Activated naive CD4-positive, alpha-beta T cell treated with anti-CD3 and anti-CD28 coated beads for 36 hours (primary cell): ENCODE results near the gene PLS1. TPM values are rescaled to one million over a fixed set of nuclear protein-coding genes. Genes with fewer than 3 reads are reported as not detected.
"Not testable (repeated sequence)": the region's sequence is repeated elsewhere in the genome, so short reads cannot be mapped to it uniquely, and the experiment has no call there.

Experiments
- CTCF ChIA-PET: fragments of 350-600 bp; sonication (Branson Sonifier 250); formaldehyde crosslinking; loops from one replicate; lab custom pipeline; 2021; ENCODE audit warnings: antibody characterized with exemption; lab: Charles Lee
- DNase-seq: peaks from one replicate; pipeline ENCODE4 v3.0.0-alpha.2; 2020
- H3K27ac Mint-ChIP-seq: one replicate; pipeline ENCODE4 v1.8.0; 2021; ENCODE audit warnings: mild to moderate bottlenecking, mixed read lengths
- H3K27me3 Mint-ChIP-seq: one replicate; pipeline ENCODE4 v1.8.0; 2021; ENCODE audit warnings: low read depth, mixed read lengths
- H3K36me3 Mint-ChIP-seq: one replicate; pipeline ENCODE4 v1.8.0; 2021; ENCODE audit warnings: low read depth, mixed read lengths
- H3K4me1 Mint-ChIP-seq: one replicate; pipeline ENCODE4 v1.8.0; 2021; ENCODE audit warnings: low read depth, mixed read lengths
- H3K4me3 Mint-ChIP-seq: one replicate; pipeline ENCODE4 v1.8.0; 2021; ENCODE audit warnings: mild to moderate bottlenecking, moderate library complexity, mixed read lengths
- H3K9me3 Mint-ChIP-seq: one replicate; pipeline ENCODE4 v1.8.0; 2021; ENCODE audit warnings: mixed read lengths
- intact Hi-C: fragments of 100-400 bp; cut with micrococcal nuclease; formaldehyde crosslinking; loops from one replicate; pipeline ENCODE4 v1.15.1; 2023
- total RNA-seq, 2 experiments: library from RNA; stranded (reverse); gene quantifications; one replicate each; pipeline ENCODE4 v1.2.3, GENCODE V29; 2021

The PLS1 gene
- total RNA-seq, 2 experiments from 2014 or later: 5.3 to 5.4 TPM

DNA sequence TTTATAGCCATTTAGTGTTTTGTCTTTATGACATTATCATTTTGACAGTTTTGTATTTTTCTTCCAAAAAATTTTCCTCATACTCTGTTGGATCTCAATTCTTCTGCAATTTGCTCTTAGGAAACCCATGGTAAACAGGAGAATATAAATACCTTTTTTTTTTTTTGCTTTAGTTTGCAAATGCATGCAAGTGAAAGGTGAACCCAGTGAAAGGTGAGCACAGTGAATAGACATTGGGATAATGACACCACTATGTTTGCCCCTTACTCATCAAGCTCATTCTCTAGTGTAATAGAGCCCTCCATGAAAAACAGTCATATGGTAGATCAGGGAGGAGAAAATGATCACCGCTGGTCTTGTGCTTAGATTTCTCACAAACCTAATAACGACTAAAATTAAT is 68.6 kb downstream of the PLS1 start:
- H3K36me3 Mint-ChIP-seq: no peaks in the 10 kb centered on the region
- intact Hi-C loops: no loop called here
- H3K9me3 Mint-ChIP-seq: no peaks in the 10 kb centered on the region
- no peak overlapping the region for H3K4me3 Mint-ChIP-seq
- CTCF ChIA-PET: no interaction called here
- no peak overlapping the region for H3K27ac Mint-ChIP-seq
- DNase-seq: no peak
- no peaks in the 10 kb centered on the region for H3K27me3 Mint-ChIP-seq
- H3K4me1 Mint-ChIP-seq: no peaks in the 10 kb centered on the region

DNA sequence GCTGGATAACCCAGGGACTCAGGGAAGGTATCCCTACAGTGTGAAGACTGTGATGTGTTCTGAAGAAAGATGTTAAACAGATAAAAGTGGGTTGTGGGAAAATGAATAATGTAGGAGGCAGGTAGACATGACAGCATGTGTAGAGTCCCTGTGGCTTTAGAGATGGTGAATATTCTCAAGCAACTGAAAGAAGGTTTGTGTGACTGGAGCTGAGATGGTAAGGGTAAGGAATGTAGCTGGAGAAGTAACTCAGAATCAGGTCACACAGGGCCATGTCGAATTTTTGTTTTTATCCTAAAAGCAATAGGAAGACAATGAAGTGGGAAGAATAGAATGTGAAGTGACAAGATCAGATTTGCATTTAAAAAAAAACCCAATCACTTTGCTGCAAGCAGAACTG is 73.9 kb downstream of the PLS1 start:
- Mint-ChIP-seq H3K9me3 (no peaks in the 10 kb centered on the region), H3K27ac (no peak overlapping the region), H3K36me3 (peaks cover 3% of the 10 kb centered on the region), H3K4me1 (no peaks in the 10 kb centered on the region), H3K27me3 (no peaks in the 10 kb centered on the region), H3K4me3 (no peak overlapping the region)
- CTCF ChIA-PET: interaction anchor here (0.7 kb wide), 1 partner anchor 835 kb away, joined by 5 read pairs; no protein-coding TSS in a partner anchor
- intact Hi-C loops: no loop called here
- no peak for DNase-seq

DNA sequence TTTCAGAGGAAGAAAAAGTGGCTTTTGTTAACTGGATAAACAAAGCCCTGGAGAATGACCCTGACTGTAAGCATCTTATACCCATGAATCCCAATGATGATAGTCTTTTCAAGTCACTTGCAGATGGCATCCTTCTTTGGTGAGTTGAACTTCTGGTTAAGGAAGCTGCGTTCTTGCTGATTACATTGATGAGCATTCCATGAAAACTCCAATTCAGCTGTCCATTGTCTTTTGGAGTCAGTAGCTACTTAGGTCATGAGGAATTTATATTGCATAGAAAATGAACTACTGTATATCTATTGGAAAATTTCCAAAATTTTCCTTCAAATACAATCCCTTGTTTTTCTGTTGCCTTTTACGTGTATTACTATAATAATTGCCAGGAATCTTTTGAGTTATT is 80.0 kb downstream of the PLS1 start:
- Mint-ChIP-seq H3K36me3 (peaks cover 3% of the 10 kb centered on the region), H3K4me3 (no peak overlapping the region), H3K4me1 (no peaks in the 10 kb centered on the region), H3K27ac (no peak overlapping the region), H3K27me3 (no peaks in the 10 kb centered on the region), H3K9me3 (no peaks in the 10 kb centered on the region)
- no peak for DNase-seq
- intact Hi-C loops: no loop called here
- CTCF ChIA-PET: no interaction called here

DNA sequence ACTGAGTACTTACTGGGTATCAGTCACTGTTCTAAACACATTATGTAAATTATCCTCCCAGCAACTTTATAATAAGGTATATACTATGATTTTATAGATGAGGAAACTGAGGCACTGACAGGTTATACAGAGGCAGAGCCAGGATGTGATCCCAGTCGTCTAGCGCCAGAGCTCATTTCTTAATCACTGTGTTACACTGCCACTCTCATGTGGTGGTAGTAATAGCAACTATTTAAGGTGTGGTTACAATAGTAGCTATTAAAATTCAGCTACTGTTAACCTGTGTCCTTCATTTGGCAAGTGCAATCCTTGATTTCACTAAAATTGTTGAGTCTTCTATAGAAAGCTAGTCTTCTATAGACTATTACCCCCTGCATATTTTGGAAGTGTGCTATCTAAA is 84.5 kb downstream of the PLS1 start:
- Mint-ChIP-seq H3K4me3 (no peak overlapping the region), H3K4me1 (no peaks in the 10 kb centered on the region), H3K27ac (no peak overlapping the region), H3K36me3 (no peaks in the 10 kb centered on the region), H3K9me3 (no peaks in the 10 kb centered on the region), H3K27me3 (no peaks in the 10 kb centered on the region)
- CTCF ChIA-PET: no interaction called here
- intact Hi-C loops: no loop called here
- DNase-seq: no peak

DNA sequence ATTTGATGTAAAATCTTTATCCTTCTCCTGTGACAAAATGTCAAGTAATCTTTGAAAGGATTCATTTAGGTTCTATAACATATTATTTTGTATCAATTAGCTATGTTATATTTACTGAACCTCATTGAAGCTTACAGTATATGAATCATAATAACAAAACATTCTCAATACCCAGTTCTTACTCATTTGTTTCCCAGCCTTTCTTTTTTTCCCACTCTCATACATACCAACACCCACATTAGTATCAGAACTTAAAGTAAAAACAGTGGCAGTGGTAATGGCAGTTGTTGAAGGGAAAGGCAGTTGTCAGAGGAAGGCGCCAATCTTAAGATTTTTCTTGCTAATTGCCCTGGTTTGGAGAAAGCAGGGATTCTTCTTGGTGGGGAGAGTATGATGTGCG is 94.4 kb downstream of the PLS1 start:
- H3K4me3 Mint-ChIP-seq: no peak overlapping the region
- H3K4me1 Mint-ChIP-seq: peaks cover 4% of the 10 kb centered on the region
- H3K27me3 Mint-ChIP-seq: no peaks in the 10 kb centered on the region
- CTCF ChIA-PET: no interaction called here
- no peaks in the 10 kb centered on the region for H3K9me3 Mint-ChIP-seq
- no peaks in the 10 kb centered on the region for H3K36me3 Mint-ChIP-seq
- no peak for DNase-seq
- H3K27ac Mint-ChIP-seq: no peak overlapping the region
- intact Hi-C loops: no loop called here

DNA sequence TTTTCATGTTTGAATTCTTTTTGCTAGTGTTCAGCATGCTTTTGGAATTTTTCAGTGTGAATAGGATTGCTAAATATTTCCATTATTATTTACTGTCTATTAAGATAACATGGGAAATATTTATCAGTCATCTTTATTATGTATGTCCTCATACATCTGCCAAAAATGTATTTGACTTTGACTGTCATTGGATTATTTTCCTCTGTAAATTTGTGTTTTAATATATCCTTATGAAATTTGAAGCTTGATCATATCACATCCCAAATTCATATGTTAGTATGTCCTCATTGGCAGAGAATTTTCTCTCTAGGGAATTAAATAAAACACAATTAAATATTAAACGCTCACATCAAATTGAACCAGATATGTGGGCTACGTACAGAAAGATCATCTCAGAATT is 95.3 kb downstream of the PLS1 start:
- Mint-ChIP-seq H3K9me3 (no peaks in the 10 kb centered on the region), H3K27ac (no peak overlapping the region), H3K4me3 (no peak overlapping the region), H3K27me3 (no peaks in the 10 kb centered on the region), H3K4me1 (peaks cover 4% of the 10 kb centered on the region), H3K36me3 (no peaks in the 10 kb centered on the region)
- DNase-seq: no peak
- intact Hi-C loops: no loop called here
- CTCF ChIA-PET: no interaction called here

DNA sequence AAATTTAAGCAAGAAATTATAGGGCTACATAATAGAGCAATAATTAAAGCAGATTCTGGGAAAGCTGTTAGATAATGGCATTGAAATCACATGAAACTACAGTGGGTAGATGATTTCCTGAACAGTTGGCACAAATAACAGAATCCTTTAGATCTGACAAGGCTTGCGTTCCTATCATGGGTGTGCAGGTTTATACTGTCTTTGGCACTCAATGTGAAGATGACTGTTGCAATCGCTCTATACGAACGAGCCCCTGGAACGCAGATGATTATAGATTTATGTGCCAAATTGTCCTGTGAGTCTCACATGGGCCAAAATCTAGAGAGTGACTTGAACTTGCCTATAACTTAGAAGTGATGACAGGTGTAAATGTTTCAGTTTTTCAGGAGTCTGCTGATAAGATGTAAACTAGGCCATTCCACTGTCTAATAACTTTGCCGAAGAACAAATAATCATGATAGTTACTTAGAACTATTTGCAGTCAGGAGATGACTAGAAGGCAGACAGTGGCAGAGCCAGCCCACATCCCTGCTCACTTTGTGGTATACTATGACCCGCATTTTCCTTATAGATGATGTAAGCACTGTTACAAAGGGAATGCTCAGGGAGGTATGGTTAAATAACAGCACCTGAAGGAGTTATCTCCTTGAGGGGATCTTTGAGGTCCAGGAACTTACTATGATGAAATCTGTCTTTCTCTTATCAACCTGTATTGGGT is 97.1 kb downstream of the PLS1 start:
- no peaks in the 10 kb centered on the region for H3K36me3 Mint-ChIP-seq
- H3K4me3 Mint-ChIP-seq: no peak overlapping the region
- CTCF ChIA-PET: no interaction called here
- intact Hi-C loops: no loop called here
- no peaks in the 10 kb centered on the region for H3K9me3 Mint-ChIP-seq
- no peak for DNase-seq
- peaks cover 4% of the 10 kb centered on the region for H3K4me1 Mint-ChIP-seq
- no peak overlapping the region for H3K27ac Mint-ChIP-seq
- no peaks in the 10 kb centered on the region for H3K27me3 Mint-ChIP-seq

DNA sequence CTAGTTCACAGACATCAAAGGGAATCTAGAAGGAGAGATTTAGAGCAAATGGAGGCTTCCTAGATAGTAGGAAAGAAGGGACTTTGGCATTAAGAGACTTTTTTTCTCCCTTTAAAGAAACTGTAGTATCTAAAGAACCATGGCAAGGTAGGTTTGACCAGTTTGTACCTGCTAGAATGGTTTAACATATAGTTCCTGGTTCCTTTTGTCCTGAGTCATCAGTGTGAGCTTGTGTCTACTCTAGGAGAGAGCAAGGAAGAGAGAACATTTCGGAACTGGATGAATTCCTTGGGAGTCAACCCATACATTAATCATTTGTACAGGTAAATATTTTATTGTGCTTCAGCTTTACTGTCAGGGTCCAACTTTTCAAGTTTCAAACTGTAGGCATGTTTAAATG is 98.0 kb downstream of the PLS1 start:
- Mint-ChIP-seq H3K27me3 (no peaks in the 10 kb centered on the region), H3K36me3 (no peaks in the 10 kb centered on the region), H3K4me3 (no peak overlapping the region), H3K4me1 (peaks cover 4% of the 10 kb centered on the region), H3K27ac (no peak overlapping the region), H3K9me3 (no peaks in the 10 kb centered on the region)
- intact Hi-C loops: no loop called here
- no peak for DNase-seq
- CTCF ChIA-PET: interaction anchor here (1.1 kb wide), 1 partner anchor 77 kb away, joined by 3 read pairs; no protein-coding TSS in a partner anchor

DNA sequence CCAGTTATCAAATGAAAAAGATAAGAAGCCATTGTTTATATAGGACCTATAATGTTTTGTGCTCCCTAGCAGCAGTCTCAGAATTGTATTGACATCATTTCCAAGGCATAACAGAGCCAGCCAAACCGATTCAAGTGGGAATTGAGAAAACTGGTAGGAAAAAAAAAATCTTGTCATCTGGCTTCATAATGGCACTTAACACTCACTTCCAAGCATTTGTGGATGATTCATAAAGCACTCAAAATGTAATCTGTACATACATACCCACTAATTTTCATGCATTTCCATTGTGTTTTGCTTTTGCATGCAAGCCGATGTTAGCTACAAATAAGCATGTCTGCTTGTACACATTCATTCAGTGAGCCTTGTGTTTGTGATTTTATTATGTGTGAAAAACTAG is 109.0 kb downstream of the PLS1 start:
- CTCF ChIA-PET: interaction anchor here (0.6 to 0.7 kb wide), 2 partner anchors 9 to 23 kb away, joined by 4 read pairs; no protein-coding TSS in a partner anchor
- Mint-ChIP-seq H3K27ac (no peak overlapping the region), H3K9me3 (no peaks in the 10 kb centered on the region), H3K36me3 (no peaks in the 10 kb centered on the region), H3K4me1 (no peaks in the 10 kb centered on the region), H3K27me3 (no peaks in the 10 kb centered on the region), H3K4me3 (no peak overlapping the region)
- intact Hi-C loops: no loop called here
- DNase-seq: no peak

DNA sequence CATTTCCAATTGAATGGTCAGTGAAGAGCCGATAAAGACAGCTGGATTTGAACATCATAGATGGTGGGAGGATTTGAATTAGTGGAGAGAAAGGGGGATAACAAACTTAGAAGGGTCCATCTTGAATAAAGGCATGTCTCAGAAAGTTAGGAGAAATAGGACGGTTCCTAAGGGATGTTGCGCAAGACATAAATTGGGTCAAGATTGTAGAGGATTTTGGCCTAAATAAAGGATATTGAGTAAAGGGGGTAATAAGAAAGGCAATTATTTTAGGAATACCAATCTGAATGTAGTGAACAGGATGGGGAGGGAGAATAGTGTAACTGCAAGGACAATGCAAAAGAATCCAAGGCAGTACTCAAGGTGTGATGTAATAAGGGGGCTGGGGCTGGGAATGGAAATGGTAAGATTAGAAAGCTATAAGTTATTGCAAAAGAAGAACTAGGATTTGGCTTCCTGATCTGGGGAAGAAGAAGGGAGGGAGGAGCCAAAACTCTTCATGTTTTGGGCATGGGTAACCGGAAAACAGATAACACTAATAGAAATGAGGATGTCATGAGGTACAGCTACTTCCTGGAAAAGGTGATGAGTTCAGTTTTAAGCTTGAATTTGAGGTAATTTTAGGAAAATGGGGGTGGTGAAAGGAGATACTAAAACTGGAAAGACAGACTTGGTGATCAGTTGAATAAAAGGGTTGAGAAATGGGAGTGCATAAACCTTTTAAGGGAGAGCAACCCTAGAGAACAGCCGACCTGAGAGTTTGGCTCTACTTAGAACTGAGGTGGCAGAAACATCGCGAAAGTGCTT is 110.3 kb downstream of the PLS1 start:
- H3K27me3 Mint-ChIP-seq: no peaks in the 10 kb centered on the region
- no peak for DNase-seq
- H3K36me3 Mint-ChIP-seq: no peaks in the 10 kb centered on the region
- no peaks in the 10 kb centered on the region for H3K9me3 Mint-ChIP-seq
- intact Hi-C loops: no loop called here
- no peak overlapping the region for H3K4me3 Mint-ChIP-seq
- CTCF ChIA-PET: no interaction called here
- no peak overlapping the region for H3K27ac Mint-ChIP-seq
- H3K4me1 Mint-ChIP-seq: no peaks in the 10 kb centered on the region

DNA sequence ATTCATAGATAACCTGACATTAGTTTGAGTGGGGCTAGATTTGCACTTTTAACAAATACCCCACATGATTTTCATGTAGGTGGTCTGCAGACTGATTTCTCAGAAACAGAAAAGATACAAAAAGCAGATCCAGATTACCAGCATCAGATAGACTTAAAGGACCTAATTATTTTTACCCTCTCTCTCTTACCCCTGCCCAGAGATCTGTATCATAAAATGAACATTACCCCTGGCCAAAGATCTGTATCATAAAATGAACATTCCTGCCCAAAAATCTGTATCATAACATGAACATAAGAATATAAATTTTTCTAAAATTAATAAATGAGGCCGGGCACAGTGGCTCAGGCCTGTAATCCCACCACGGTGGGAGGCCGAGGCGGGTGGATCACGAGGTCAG is 113.0 kb downstream of the PLS1 start:
- intact Hi-C loops: no loop called here
- Mint-ChIP-seq H3K4me1 (no peaks in the 10 kb centered on the region), H3K4me3 (no peak overlapping the region), H3K36me3 (no peaks in the 10 kb centered on the region), H3K9me3 (no peaks in the 10 kb centered on the region), H3K27me3 (no peaks in the 10 kb centered on the region), H3K27ac (no peak overlapping the region)
- DNase-seq: no peak
- CTCF ChIA-PET: no interaction called here

DNA sequence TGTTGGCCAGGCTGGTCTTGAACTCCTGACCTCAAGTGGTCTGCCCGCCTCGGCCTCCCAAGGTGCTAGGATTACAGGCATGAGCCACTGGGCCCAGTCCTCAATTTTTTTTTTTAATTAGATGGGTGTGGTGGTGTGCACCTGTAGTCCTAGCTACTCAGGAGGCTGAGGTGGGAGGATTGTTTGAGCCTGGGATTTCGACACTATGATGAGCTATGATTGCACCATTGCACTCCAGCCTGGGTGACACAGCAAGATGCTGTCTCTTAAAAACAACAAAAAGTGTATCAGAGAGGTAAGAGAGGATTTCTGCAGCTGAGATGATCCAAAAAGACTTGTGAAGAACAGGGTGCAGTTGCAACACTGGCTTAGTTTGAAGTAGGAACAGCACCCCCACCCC is 118.7 kb downstream of the PLS1 start:
- DNase-seq, intact Hi-C loops, H3K4me3 Mint-ChIP-seq, H3K27ac Mint-ChIP-seq, H3K9me3 Mint-ChIP-seq, H3K36me3 Mint-ChIP-seq, CTCF ChIA-PET, H3K4me1 Mint-ChIP-seq: not testable (repeated sequence)
- H3K27me3 Mint-ChIP-seq: peaks cover 15% of the 10 kb centered on the region

DNA sequence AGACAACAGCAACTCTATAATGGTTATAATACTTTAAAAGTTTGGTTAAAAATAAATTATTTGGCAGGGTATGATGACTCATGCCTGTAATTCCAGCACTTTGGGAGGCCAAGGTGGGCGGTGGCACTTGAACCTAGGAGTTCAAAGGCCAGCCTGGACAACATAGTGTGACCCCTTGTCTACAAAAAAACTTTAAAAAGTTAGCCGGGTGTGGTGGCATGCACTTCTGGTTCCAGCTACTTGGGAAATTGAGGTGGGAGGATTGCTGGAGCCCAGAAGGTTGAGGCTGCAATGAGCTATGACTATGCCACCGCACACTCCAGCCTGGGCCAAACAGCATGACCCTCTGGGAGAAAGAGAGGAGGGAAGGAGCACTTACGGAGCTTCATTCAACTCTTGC is 119.9 kb downstream of the PLS1 start:
- no peak overlapping the region for H3K4me3 Mint-ChIP-seq
- H3K4me1 Mint-ChIP-seq: no peaks in the 10 kb centered on the region
- no peaks in the 10 kb centered on the region for H3K36me3 Mint-ChIP-seq
- intact Hi-C loops: no loop called here
- CTCF ChIA-PET: no interaction called here
- peaks cover 15% of the 10 kb centered on the region for H3K27me3 Mint-ChIP-seq
- no peak for DNase-seq
- no peaks in the 10 kb centered on the region for H3K9me3 Mint-ChIP-seq
- no peak overlapping the region for H3K27ac Mint-ChIP-seq
